Measurements from ENCODE around the gene SLC1A4. TPM values are rescaled to one million over a fixed set of nuclear protein-coding genes. Genes with fewer than 3 reads are reported as not detected.
A peak's percentile ranks its signal among the peaks of the same experiment; 100 is the strongest.
"Not testable (repeated sequence)": the region's sequence is repeated elsewhere in the genome, so short reads cannot be mapped to it uniquely, and the experiment has no call there.

The SLC1A4 gene
- total RNA-seq, 1 experiment from 2014 or later, result 35.0 TPM

DNA sequence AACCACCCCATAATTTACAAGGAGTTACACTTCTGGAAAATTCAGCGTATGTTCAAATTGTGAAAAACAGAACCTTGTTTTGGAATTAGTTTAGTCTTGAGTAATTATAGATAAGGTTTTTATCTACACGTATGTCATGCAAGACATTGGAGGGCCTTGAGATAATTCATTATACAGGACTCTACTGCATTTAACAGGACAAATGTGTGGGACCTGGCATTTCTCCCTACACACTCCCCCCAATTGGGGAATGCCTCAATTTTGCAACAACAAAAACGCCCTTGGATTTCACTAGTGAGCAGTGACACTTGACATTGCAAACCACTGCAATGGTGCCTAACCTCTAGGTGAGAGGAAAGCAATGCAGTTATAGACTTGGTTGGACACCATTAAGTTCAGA lies 11.4 kb downstream of the SLC1A4 start:
- no peaks in the 10 kb centered on the region for H3K27me3 Mint-ChIP-seq (ENCODE audit: insufficient read depth, unreplicated experiment)
- H3K4me1 Mint-ChIP-seq (ENCODE audit: low read depth, unreplicated experiment), result no peaks in the 10 kb centered on the region
- Histone ChIP-seq H3K27me3 (replicated peaks; ENCODE audit: control insufficient read depth, insufficient read depth, low read length) (no peaks in the 10 kb centered on the region), H3K36me3 (ENCODE audit: control insufficient read depth, insufficient read depth, low read length) (no peaks in the 10 kb centered on the region), H3K9me3 (no peaks in the 10 kb centered on the region), H3K4me3 (ENCODE audit: low read depth, low read length) (no peak overlapping the region), H3K4me1 (no peaks in the 10 kb centered on the region)
- H3K27ac Mint-ChIP-seq (ENCODE audit: unreplicated experiment), result no peak overlapping the region
- CTCF ChIA-PET, result no interaction called here
- TF ChIP-seq, protein P1, sequence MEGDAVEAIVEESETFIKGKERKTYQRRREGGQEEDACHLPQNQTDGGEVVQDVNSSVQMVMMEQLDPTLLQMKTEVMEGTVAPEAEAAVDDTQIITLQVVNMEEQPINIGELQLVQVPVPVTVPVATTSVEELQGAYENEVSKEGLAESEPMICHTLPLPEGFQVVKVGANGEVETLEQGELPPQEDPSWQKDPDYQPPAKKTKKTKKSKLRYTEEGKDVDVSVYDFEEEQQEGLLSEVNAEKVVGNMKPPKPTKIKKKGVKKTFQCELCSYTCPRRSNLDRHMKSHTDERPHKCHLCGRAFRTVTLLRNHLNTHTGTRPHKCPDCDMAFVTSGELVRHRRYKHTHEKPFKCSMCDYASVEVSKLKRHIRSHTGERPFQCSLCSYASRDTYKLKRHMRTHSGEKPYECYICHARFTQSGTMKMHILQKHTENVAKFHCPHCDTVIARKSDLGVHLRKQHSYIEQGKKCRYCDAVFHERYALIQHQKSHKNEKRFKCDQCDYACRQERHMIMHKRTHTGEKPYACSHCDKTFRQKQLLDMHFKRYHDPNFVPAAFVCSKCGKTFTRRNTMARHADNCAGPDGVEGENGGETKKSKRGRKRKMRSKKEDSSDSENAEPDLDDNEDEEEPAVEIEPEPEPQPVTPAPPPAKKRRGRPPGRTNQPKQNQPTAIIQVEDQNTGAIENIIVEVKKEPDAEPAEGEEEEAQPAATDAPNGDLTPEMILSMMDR (IDR thresholded peaks at IDR 0.05; ENCODE audit: insufficient read depth in 1 of 2, low read depth in 1 of 2, low read length in 1 of 2, severe bottlenecking in 1 of 2, unreplicated experiment in 1 of 2), result no peak
- H3K9me3 Mint-ChIP-seq (ENCODE audit: unreplicated experiment), result no peaks in the 10 kb centered on the region
- no TSS peak for BruUV-seq (replicated peaks)
- POLR2A ChIA-PET, result no interaction called here
- no peak for DNase-seq
- H3K4me3 Mint-ChIP-seq (ENCODE audit: unreplicated experiment), result no peak overlapping the region
- intact Hi-C loops (cut with micrococcal nuclease; ENCODE audit: unreplicated experiment), result no loop called here
- no peaks in the 10 kb centered on the region for H3K36me3 Mint-ChIP-seq (ENCODE audit: insufficient read depth, unreplicated experiment)

DNA sequence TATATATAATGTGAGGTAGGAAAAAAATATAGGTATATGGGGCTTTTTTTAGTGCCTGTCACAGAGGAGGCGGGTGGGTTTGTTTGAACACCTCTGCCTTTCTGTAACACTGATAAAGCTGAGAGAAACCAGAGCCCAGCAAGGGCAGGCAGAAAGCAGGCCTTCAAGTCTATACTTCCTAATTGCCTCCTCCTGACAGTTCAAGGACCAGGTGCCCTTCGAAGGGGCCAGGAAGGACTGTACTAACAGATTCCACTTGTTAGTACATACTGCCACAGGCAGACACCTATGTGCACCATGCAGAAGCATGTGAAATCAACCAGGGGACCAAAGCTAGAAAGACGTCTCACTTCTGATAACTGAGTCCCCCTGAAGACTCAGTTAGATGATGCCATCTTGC lies 13.8 kb downstream of the SLC1A4 start:
- H3K27ac Mint-ChIP-seq (ENCODE audit: unreplicated experiment), result no peak overlapping the region
- no peak overlapping the region for H3K4me3 Mint-ChIP-seq (ENCODE audit: unreplicated experiment)
- H3K36me3 Mint-ChIP-seq (ENCODE audit: insufficient read depth, unreplicated experiment), result no peaks in the 10 kb centered on the region
- H3K4me3 ChIP-seq (ENCODE audit: low read depth, low read length), result no peak overlapping the region
- intact Hi-C loops (cut with micrococcal nuclease; ENCODE audit: unreplicated experiment), result no loop called here
- no peaks in the 10 kb centered on the region for H3K36me3 ChIP-seq (ENCODE audit: control insufficient read depth, insufficient read depth, low read length)
- no peaks in the 10 kb centered on the region for H3K9me3 ChIP-seq
- peak in 1 of 2 experiments; percentile 7 for DNase-seq
- no peaks in the 10 kb centered on the region for H3K4me1 ChIP-seq
- BruUV-seq (replicated peaks), result no TSS peak
- TF ChIP-seq, protein P1 (IDR thresholded peaks at IDR 0.05; ENCODE audit: insufficient read depth in 1 of 2, low read depth in 1 of 2, low read length in 1 of 2, severe bottlenecking in 1 of 2, unreplicated experiment in 1 of 2), result no peak
- CTCF ChIA-PET, result no interaction called here
- H3K27me3 Mint-ChIP-seq (ENCODE audit: insufficient read depth, unreplicated experiment), result no peaks in the 10 kb centered on the region
- no peaks in the 10 kb centered on the region for H3K9me3 Mint-ChIP-seq (ENCODE audit: unreplicated experiment)
- H3K27me3 ChIP-seq (replicated peaks; ENCODE audit: control insufficient read depth, insufficient read depth, low read length), result no peaks in the 10 kb centered on the region
- POLR2A ChIA-PET, result no interaction called here
- no peaks in the 10 kb centered on the region for H3K4me1 Mint-ChIP-seq (ENCODE audit: low read depth, unreplicated experiment)

DNA sequence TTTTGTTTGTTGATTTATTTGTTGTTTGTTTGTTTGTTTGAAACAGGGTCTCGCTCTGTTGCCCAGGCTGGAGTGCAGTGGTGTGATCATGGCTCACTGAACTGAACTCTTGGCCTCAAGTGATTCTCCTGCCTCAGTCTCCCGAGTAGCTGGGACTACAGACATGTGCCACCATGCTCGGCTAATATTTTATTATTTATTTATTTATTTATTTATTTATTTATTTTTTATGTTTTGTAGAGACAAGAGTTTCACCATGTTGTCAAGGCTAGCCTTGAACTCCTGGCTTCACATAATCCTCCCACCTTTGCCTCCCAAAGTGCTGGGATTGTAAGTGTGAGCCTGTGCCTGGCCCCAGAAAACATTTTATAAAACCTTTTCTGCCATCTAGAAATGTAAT lies 15.0 kb downstream of the SLC1A4 start:
- BruUV-seq (replicated peaks); POLR2A ChIA-PET; H3K36me3 Mint-ChIP-seq (ENCODE audit: insufficient read depth, unreplicated experiment); H3K4me3 Mint-ChIP-seq (ENCODE audit: unreplicated experiment); H3K27me3 ChIP-seq (replicated peaks; ENCODE audit: control insufficient read depth, insufficient read depth, low read length); H3K36me3 ChIP-seq (ENCODE audit: control insufficient read depth, insufficient read depth, low read length); H3K27ac Mint-ChIP-seq (ENCODE audit: unreplicated experiment); H3K9me3 ChIP-seq; H3K4me3 ChIP-seq (ENCODE audit: low read depth, low read length); H3K27me3 Mint-ChIP-seq (ENCODE audit: insufficient read depth, unreplicated experiment); H3K9me3 Mint-ChIP-seq (ENCODE audit: unreplicated experiment); intact Hi-C loops (cut with micrococcal nuclease; ENCODE audit: unreplicated experiment); H3K4me1 ChIP-seq; H3K4me1 Mint-ChIP-seq (ENCODE audit: low read depth, unreplicated experiment); CTCF ChIA-PET: not testable (repeated sequence)
- DNase-seq, result peak in 1 of 2 experiments; percentile 2

DNA sequence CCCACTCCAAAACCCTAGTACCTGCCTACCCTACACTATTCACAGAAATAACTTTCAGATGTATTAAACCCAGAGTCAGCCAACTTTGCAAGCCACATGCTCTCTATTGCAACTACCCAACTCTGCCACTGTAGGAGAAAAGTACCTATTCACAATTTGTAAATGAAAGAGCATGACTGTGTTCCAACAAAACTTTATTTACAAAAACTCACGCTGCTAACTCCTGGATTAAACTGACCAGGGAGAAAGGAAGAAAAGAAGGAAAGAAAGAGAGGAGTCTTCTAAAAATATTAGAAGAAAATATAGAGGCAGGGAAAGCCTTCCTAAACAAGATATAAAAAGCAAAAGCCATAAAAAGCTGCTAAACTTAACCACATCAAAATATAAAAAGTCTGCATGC lies 24.6 kb downstream of the SLC1A4 start:
- Mint-ChIP-seq H3K4me1 (ENCODE audit: low read depth, unreplicated experiment) (no peaks in the 10 kb centered on the region), H3K27me3 (ENCODE audit: insufficient read depth, unreplicated experiment) (no peaks in the 10 kb centered on the region), H3K36me3 (ENCODE audit: insufficient read depth, unreplicated experiment) (peaks cover 5% of the 10 kb centered on the region), H3K4me3 (ENCODE audit: unreplicated experiment) (no peak overlapping the region), H3K27ac (ENCODE audit: unreplicated experiment) (no peak overlapping the region), H3K9me3 (ENCODE audit: unreplicated experiment) (no peaks in the 10 kb centered on the region)
- BruUV-seq (replicated peaks), result no TSS peak
- Histone ChIP-seq H3K4me3 (ENCODE audit: low read depth, low read length) (no peak overlapping the region), H3K27me3 (replicated peaks; ENCODE audit: control insufficient read depth, insufficient read depth, low read length) (no peaks in the 10 kb centered on the region), H3K9me3 (peaks cover 3% of the 10 kb centered on the region; the same call in 1 of the 2 replicates), H3K4me1 (no peaks in the 10 kb centered on the region), H3K36me3 (ENCODE audit: control insufficient read depth, insufficient read depth, low read length) (no peaks in the 10 kb centered on the region; the same call in 1 of the 2 replicates)
- intact Hi-C loops (cut with micrococcal nuclease; ENCODE audit: unreplicated experiment), result no loop called here
- TF ChIP-seq, protein P1 (IDR thresholded peaks at IDR 0.05; ENCODE audit: insufficient read depth in 1 of 2, low read depth in 1 of 2, low read length in 1 of 2, severe bottlenecking in 1 of 2, unreplicated experiment in 1 of 2), result no peak
- DNase-seq, result no peak
- CTCF ChIA-PET, result no interaction called here
- POLR2A ChIA-PET, result no interaction called here

Measured in Caco-2 (cell line).